ENCODE results near the gene C5orf24.
A peak's percentile ranks its signal among the peaks of the same experiment; 100 is the strongest.
"Not testable (repeated sequence)": the region's sequence is repeated elsewhere in the genome, so short reads cannot be mapped to it uniquely, and the experiment has no call there.

The C5orf24 gene

DNA sequence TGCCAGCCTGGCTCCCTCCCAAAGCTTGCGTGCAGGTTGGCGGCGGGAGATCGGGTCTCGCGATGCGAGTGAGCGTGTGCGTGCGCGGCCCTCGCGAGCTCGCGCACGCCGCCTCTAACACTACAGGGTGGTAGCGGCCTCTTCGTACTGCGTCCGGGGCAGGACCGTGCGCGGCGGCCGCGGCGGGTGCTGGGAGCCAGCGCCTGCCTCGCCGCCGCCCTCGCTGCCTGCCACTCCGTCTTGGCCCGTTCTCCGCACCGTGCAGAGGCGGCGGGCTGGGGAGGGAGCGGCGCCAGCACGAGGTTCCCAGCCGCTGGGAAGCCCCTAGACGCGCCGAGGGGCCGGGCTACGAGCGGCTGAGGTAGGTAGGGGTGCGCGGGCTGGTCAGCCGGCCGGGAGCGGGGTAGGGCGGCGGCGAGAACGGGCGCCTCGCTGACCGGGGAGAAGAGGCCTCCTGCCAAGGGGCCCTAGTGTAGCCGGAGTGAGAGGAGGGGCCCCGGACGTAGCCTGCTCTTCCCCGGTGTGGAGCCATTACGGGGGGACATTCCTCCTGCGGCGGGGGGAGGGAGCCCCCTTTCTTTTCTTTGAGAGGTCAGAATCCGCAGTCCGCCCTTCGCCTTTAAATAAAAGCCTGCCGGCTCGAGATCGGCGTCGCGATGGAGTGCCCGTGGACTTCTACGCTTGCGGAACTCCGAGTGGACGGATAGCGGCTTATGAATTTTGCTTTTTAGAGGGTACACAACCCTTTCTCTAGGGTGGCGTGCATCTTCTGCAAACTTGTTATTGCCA lies at the start of gene C5orf24:
Gene C5orf24 (plus strand): TSS at position 117 of the 789 bp plus-strand sequence. CDS start 8,933 bp downstream, outside the sequence.
- ATAC-seq (peak; percentile 98), DNase-seq (peak; percentile 94)

- no peak for ATAC-seq
These were observed 47.3 kb upstream of the C5orf24 start for GRCh38 chr5:134798468-134798867.

DNA sequence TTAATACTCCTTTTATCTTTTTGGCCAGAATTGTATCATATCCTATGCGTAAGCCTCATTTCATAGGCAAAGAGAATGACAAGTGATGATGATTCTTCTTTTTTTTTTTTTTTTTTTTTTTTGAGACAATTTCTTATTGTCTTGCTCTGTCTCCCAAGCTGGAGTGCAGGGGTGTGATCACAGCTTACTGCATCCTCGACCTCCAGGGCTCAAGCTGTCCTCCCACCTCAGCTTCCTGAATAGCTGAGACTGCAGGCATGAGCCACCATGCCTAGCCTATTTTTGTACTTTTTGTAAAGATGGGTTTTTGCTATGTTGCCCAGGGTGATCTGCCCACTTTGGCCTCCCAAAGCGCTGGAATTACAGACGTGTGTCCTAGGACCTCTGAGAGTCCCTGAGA lies 41.9 kb upstream of the C5orf24 start:
- no peak for ATAC-seq
- no peak for DNase-seq

More at GRCh38 chr5:134798468-134798867, 47.3 kb upstream of the C5orf24 start:
- DNase-seq: no peak

- DNase-seq: no peak
- ATAC-seq: peak; percentile 88
These were observed 32.4 kb upstream of the C5orf24 start for GRCh38 chr5:134813407-134813806.

- ATAC-seq: no peak
- DNase-seq: no peak
These were observed 31.9 kb upstream of the C5orf24 start for GRCh38 chr5:134813827-134814226.

DNA sequence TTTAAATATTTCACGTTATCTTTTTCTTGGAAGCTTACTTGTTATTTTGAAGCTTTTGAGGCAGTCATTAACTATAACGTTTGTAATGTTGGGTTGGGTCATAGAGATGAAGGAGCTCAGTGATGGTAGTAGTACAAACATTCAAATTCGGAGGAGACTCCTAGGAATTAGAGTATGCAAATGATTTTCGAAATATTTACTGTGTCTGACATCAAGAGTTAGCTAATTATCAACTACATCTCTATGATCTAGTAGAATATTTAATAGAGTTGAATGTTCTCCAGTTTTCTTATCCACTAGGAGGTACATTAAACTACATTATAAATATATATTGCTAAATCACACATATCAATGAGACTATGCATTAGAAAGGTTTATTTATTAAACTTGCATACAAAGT lies 28.8 kb upstream of the C5orf24 start:
- no peak for DNase-seq
- ATAC-seq: no peak

DNA sequence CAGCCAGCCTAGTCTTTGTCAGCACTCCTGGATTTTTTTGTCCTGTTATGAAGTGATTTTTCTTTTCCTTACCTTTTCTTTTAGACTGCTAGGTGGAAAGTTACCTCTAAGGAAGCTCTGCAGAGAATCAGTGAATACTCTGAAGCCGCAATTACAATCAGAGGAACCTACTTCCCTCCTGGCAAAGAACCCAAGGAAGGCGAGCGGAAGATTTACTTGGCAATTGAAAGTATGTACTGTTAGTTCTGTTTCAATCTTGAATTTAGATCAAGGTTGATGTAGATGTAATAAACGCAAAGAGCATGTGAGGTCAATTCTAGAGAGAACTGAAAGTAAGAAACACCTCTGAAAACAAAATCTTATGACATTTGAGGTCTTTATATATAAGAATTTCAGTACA lies 27.0 kb upstream of the C5orf24 start:
- no peak for ATAC-seq
- no peak for DNase-seq

DNA sequence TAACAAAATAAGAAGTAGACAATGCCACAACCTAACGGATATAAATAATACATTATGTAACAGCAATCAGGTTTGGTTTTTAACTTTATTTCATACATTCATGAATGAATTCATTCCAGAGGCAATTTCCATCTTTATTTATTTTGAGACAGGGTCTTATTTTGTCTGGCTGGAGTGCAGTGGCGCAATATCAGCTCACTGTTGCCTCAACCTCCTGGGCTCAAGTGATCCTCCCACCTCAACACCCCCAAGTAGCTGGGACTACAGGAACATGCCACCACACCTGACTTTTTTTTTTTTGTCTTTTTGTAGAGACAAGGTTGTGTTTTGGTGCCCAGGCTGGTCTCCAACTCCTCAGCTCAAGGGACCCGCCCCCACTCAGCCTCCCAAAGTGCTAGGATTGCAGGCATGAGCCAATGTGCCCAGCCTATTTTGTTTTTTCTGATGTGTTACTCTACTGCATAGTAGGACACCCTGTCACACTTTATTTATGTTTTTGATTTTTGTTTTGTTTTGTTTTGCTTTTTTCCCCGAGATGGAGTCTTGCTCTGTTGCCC lies 26.3 kb upstream of the C5orf24 start:
- ATAC-seq (no peak), DNase-seq (no peak)

DNA sequence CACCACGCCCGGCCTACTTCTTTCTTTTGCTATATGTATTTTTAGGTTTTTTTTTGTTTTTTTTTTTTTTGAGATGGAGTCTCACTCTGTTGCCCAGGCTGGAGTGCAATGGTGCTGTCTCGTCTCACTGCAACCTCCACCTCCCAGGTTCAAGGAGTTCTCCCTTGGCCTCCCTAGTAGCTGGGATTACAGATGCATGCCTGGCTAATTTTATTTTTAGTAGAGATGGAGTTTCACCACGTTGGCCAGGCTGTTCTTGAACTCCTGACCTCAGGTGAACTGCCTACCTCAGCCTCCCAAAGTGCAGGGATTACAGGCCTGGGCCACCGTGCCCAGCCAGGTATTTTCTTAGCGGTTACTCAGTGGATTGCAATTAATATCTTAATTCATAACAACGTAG lies 23.9 kb upstream of the C5orf24 start:
- no peak for ATAC-seq
- DNase-seq: no peak

GRCh38 chr5:134824681-134825080 lies 21.1 kb upstream of the C5orf24 start:
- no peak for ATAC-seq
- no peak for DNase-seq

GRCh38 chr5:134825212-134825611 lies 20.6 kb upstream of the C5orf24 start:
- ATAC-seq (no peak), DNase-seq (no peak)

GRCh38 chr5:134833340-134834032 lies 12.3 kb upstream of the C5orf24 start:
- ATAC-seq (no peak), DNase-seq (no peak)

GRCh38 chr5:134835623-134836022 lies 10.1 kb upstream of the C5orf24 start:
- ATAC-seq: no peak
- no peak for DNase-seq

DNA sequence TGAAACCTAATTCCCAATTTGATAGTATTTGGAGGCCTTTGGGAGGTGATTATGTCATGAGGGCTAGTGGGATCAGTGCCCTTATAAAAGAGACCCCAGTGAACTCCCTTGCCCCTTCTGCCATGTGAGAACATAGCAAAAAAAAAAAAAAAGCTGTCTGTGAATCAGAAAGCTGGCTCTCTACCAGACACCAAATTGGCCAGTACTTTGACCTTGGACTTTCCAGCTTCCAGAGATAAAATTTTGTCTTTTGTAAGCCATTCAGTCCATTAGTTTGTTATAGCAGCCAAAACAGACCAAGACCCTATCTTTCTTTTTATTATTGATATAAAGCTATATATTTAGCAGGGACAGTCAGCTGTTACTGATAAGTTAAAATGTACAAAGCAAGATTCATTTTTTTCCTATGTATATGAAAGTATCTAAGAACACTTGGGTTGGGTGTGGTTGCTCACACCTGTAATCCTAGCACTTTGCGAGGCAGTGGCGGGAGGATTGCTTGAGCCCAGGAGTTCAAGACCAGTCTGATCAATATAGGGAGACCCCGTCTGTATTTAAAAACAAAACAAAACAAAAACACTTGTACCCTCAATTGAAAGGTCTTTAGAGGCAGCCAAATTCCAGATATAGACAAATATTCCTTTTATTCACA lies 8.1 kb upstream of the C5orf24 start:
- DNase-seq: no peak
- ATAC-seq: no peak

DNA sequence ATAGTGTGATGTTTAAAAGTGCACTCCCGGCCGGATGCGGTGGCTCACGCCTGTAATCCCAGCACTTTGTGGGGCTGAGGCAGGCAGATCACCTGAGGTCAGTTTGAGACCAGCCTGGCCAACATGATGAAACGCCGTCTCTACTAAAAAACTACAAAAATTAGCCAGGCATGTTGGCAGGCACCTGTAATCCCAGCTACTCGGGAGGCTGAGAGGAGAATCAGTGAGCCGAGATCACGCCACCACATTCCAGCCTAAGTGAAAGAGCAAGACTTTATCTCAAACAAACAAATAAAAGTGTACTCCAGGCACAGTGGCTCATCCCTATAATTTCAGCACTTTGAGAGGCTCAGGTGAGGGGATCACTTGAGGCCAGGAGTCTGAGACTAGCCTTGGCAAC lies 7.4 kb upstream of the C5orf24 start:
- ATAC-seq, DNase-seq: not testable (repeated sequence)

DNA sequence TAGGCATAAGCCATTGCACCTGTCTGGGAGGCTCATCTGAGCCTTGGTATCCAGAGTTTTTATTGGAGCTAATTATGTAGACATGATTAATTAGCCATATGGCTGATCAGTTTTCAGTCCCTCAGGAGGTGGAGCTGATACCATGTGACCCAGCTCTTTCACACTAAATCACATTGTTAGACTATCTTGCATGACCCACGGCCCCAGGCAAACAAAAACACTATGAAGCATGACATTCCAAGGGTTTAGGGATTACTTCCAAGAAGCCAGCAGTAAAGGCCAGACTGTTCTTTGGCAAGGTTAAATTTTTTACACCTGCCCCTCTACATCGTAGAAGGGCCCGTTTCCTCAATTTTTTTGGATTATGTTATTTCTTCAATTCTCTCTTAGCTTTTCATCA lies 5.0 kb upstream of the C5orf24 start:
- ATAC-seq: no peak
- no peak for DNase-seq

DNA sequence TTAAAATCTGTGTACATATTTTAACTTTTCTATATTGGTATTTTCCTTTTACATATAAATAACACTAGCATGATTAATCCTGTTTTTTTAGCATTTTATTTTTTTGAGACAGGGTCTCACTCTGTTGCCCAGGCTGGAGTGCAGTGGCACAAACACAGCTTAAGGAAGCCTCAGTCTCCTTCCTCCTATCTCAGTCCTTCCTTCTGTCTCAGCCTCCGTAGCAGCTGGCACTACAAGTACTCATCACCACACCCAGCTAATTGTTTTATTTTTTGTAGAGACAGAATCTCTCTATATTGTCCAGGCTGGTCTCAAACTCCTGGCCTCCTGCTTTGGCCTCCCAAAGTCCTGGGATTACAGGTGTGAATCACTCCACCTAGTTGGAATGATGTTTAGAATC lies 1.5 kb upstream of the C5orf24 start:
- ATAC-seq: no peak
- DNase-seq: no peak

DNA sequence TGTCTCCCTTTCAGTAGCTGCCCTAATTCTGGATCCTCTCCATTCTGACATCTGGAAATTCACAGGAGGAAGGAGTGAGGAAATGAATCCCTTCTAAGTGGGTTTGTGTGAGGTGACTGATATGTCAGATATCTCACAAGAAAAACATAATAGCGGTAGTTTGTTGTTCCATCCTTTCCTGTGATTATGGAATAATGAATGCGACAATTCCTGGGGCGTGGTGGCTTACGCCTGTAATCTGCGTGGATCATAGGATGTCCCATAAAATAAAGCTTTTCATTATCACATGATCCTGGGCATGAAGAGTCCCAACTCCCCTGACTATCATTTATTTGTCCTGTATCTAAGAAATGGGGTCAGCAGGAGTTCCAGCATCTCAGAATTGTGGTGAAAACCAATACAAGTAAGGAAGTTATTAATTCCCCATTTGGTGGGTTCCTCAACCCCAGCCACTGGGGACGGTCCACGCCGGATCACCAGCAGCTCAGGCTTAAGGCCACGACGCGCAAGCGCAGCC lies 375 bp upstream of the C5orf24 start:
- ATAC-seq: no peak
- no peak for DNase-seq

DNA sequence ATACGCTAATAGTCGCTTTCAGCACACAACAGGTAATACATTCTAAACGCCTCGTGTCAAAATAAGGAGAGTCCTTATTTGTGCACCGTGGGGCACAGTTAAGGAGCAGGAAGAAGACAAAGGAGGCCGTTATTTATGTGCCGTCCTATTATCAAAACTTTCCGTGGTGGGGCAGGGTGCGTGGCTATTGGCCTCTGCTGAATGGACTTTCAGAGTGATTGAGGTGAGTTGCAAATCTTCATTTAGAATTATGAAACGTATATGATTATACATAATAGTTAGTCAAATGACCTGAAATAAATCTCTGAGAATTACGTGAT lies 833 bp downstream of the C5orf24 start:
- ATAC-seq: no peak
- DNase-seq: peak; percentile 49

DNA sequence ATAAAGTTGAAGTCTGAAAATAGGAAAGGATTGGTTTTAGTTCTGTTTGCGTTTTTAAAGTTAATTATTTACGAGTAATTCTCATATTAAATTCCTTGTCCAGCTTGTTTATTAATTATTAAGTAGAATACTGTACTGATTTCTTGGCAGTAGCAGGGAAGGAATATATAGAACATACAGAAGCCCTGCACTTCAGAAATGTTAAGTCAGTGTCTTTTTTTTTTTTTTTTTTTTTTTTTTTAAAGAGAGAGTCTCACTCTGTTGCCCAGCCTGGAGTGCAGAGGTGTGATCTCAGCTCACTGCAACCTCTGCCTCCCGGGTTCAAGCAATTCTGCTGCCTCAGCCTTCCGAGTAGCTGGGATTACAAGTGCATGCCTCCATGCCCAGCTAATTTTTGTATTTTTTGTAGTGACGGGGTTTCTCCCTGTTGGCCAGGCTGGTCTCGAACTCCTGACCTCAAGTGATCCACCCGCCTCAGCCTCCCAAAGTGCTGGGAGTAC lies 3.7 kb downstream of the C5orf24 start:
- not testable (repeated sequence) for ATAC-seq, DNase-seq

DNA sequence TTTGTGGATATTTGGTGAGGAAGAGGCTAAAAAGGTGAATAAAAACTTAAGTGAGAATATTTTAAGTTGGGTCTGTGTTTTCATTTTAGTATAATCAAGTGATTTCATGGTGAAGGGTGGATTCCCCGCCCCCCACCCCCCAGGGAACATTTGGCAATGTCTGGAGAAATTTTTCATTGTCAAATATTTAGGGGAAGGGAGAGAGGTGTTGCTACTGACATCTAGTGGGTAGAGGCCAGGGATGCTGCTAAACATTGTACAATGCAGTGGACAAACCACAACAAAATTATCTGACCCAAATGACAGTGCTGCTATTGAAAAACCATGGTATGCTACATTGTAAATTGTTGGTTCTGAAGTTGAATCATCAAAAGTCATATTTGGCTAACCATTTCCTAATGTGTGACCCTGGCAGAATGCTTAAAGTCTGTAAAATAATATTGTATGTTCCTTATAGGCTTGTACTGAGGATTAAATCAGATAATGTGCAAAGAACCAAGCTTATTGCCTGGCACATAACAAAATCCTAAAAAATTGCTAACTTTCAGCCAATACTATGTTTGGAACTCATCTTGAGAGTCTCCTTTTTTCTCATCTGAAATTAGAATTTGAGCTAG lies 5.6 kb downstream of the C5orf24 start:
- no peak for DNase-seq
- no peak for ATAC-seq

DNA sequence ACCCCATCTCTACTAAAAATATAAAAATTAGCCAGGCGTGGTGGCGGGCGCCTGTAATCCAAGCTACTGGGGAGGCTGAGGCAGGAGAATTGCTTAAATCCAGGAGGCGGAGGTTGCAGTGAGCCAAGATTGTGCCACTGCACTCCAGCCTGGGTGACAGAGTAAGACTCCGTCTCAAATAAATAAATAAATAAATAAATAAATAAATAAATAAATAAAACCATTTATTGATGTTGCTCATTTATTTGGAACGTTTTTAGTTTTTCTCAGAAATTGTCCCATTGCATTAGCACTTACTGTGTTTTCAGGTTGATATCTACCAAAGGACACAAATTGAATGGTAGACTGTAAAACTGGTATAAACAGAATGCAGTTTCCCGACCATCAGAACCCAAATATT lies 10.7 kb downstream of the C5orf24 start:
- not testable (repeated sequence) for ATAC-seq

More for the DNA sequence above, 10.7 kb downstream of the C5orf24 start:
- not testable (repeated sequence) for DNase-seq

Data from stimulated activated naive CD8-positive, alpha-beta T cell treated with anti-CD3 and anti-CD28 coated beads, Interleukin-15, Interleukin-2, amounts not matched to agents 100 U/mL and 50 U/mL, for 24 hours (primary cell).